HEK293 (cell line): ENCODE results near the gene ACTR3.

Source experiments
- CTCF ChIA-PET: fragments of 350-600 bp; formaldehyde crosslinking; extraction: SDS; loops from one replicate; lab custom pipeline; 2021; ENCODE audit warnings: antibody characterized with exemption; lab: Yijun Ruan, JAX
- POLR2A ChIA-PET: fragments of 300-600 bp; formaldehyde crosslinking; extraction: SDS; loops from one replicate; lab custom pipeline; 2020; ENCODE audit warnings: antibody characterized with exemption, inconsistent platforms; lab: Yijun Ruan, JAX
- H3K27ac ChIP-seq: fragments of 200-500 bp; sonication (Bioruptor generic); 2 replicates; pipeline ENCODE4 v1.5.1; 2014; ENCODE audit warnings: low read depth, low read length, control low read depth, inconsistent platforms; ENCODE audit errors: extremely low read depth
- H3K36me3 ChIP-seq, 2 experiments: fragments of 200-500 bp in 1 of 2; sonication (Bioruptor generic) in 1 of 2; 1 replicate in 1 of 2; 2 replicates in 1 of 2; pipeline ENCODE4 v1.5.1; 2014 to 2017; ENCODE audit warnings: inconsistent platforms in 2 of 2, low read length in 2 of 2; ENCODE audit not compliant: control insufficient read depth in 2 of 2, insufficient read depth in 1 of 2
- H3K4me1 ChIP-seq: fragments of 200-500 bp; sonication (Bioruptor generic); 2 replicates; pipeline ENCODE4 v1.5.1; 2014; ENCODE audit warnings: mild to moderate bottlenecking, low read length, inconsistent platforms; ENCODE audit not compliant: control insufficient read depth, insufficient read depth
- H3K4me3 ChIP-seq: 2 replicates; pipeline ENCODE4 v1.5.1; 2011; ENCODE audit warnings: low read depth, mild to moderate bottlenecking, control low read depth, low read length, moderate library complexity
- H3K9me3 ChIP-seq: fragments of 200-500 bp; sonication (Bioruptor generic); 2 replicates; pipeline ENCODE4 v1.5.1; 2014; ENCODE audit warnings: low read depth, low read length, inconsistent platforms; ENCODE audit not compliant: control insufficient read depth, insufficient read depth
- PRDM10 ChIP-seq: fragments of 450-650 bp; formaldehyde crosslinking; IDR thresholded peaks from 2 replicates; pipeline ENCODE4 v1.5.1; 2016; ENCODE audit warnings: missing biosample characterization, missing genetic modification characterization
- PRDM4 ChIP-seq: fragments of 450-650 bp; formaldehyde crosslinking; IDR thresholded peaks from 2 replicates; pipeline ENCODE4 v1.5.1; 2017; ENCODE audit warnings: missing biosample characterization, missing genetic modification characterization
- ZBTB10 ChIP-seq: fragments of 450-650 bp; formaldehyde crosslinking; IDR thresholded peaks from 2 replicates; pipeline ENCODE4 v1.5.1; 2016; ENCODE audit warnings: missing biosample characterization, missing genetic modification characterization
- ZNF302 ChIP-seq: fragments of 450-650 bp; formaldehyde crosslinking; IDR thresholded peaks from 2 replicates; pipeline ENCODE4 v1.5.1; 2016; ENCODE audit warnings: missing biosample characterization, missing genetic modification characterization, low read depth
- ZNF362 ChIP-seq: fragments of 450-650 bp; formaldehyde crosslinking; IDR thresholded peaks from 2 replicates; pipeline ENCODE4 v1.5.1; 2016; ENCODE audit warnings: missing biosample characterization, missing genetic modification characterization
- ZNF394 ChIP-seq: fragments of 450-650 bp; formaldehyde crosslinking; IDR thresholded peaks from 2 replicates; pipeline ENCODE4 v1.5.1; 2016; ENCODE audit warnings: missing biosample characterization, missing genetic modification characterization, mild to moderate bottlenecking, moderate library complexity, borderline replicate concordance
- ZNF555 ChIP-seq: fragments of 450-650 bp; formaldehyde crosslinking; conservative IDR thresholded peaks from 2 replicates; pipeline ENCODE4 v1.5.1; 2017; ENCODE audit warnings: missing biosample characterization, mild to moderate bottlenecking, missing genetic modification characterization, inconsistent platforms
- ZNF704 ChIP-seq: fragments of 450-650 bp; formaldehyde crosslinking; IDR thresholded peaks from 2 replicates; pipeline ENCODE4 v1.5.1; 2016; ENCODE audit warnings: missing biosample characterization, missing genetic modification characterization

The ACTR3 gene

GRCh38 chr2:113891265-113891959, 1.5 kb downstream of the ACTR3 start:
- H3K9me3 ChIP-seq, result no peaks in the 10 kb centered on the region
- TF ChIP-seq ZNF394 (no peak), ZNF362 (tag by site-specific recombination) (peak; percentile 87), PRDM4 (tag by site-specific recombination) (peak; percentile 94)
- TF ChIP-seq, all 188 proteins: peak for 2
- CTCF ChIA-PET, result no interaction called here
- peak overlapping the region; percentile 97 for H3K27ac ChIP-seq
- peaks cover 29% of the 10 kb centered on the region for H3K4me1 ChIP-seq
- no peaks in the 10 kb centered on the region for H3K36me3 ChIP-seq
- POLR2A ChIA-PET, result no interaction called here
- H3K4me3 ChIP-seq, result peak overlapping the region; percentile 100

GRCh38 chr2:113892004-113892710, 2.3 kb downstream of the ACTR3 start:
- TF ChIP-seq ZNF302 (tag by site-specific recombination) (no peak), ZBTB10 (no peak), ZNF704 (tag by site-specific recombination) (no peak), ZNF555 (tag by site-specific recombination) (no peak), PRDM10 (tag by site-specific recombination) (no peak)
- no peak overlapping the region for H3K27ac ChIP-seq
- peaks cover 36% of the 10 kb centered on the region for H3K4me1 ChIP-seq
- ChIA-PET CTCF (interaction anchor here (0.6 kb wide), 1 partner anchor 15 kb away, joined by 6 read pairs; no protein-coding TSS in a partner anchor), POLR2A (interaction anchor here (0.5 to 2.5 kb wide), 2 partner anchors 10 to 136 kb away, joined by 3 to 7 read pairs; partner anchors contain the start of gene SLC35F5)
- no peaks in the 10 kb centered on the region for H3K9me3 ChIP-seq
- H3K36me3 ChIP-seq, result no peaks in the 10 kb centered on the region
- no peak overlapping the region; the same call in 1 of the 2 replicates for H3K4me3 ChIP-seq
